K562 (cell line): ENCODE data around the gene MS4A13. TPM values are rescaled to one million over a fixed set of nuclear protein-coding genes. Genes with fewer than 3 reads are reported as not detected.

Source experiments
- JUN ChIP-seq, 2 experiments: sonication (generic) in 1 of 2; formaldehyde crosslinking in 1 of 2; IDR thresholded peaks; 2 replicates each; pipeline versions ENCODE4 v1.6.1 to v1.8.0; 2012 to 2022; ENCODE audit warnings: borderline replicate concordance in 2 of 2, mild to moderate bottlenecking in 2 of 2, improper control_type of control experiment in 1 of 2, low read depth in 1 of 2, low read length in 1 of 2, missing genetic modification reagents in 1 of 2
- ZNF830 ChIP-seq: fragments of 250-450 bp; sonication (Bioruptor Pico); IDR thresholded peaks from 2 replicates; pipeline ENCODE4 v1.5.0; 2021; ENCODE audit warnings: mild to moderate bottlenecking
- polyA plus RNA-seq, 8 experiments: library from polyadenylated mRNA; depleted of rRNA in 4 of 8; stranded (reverse) in 5 of 8; unstranded in 3 of 8; fragments of >200 nt; fragmentation: Nextera tagmentation in 2 of 8; fragmentation: Illumina TruSeq in 1 of 8; extraction: Ambion mirVana in 2 of 8; extraction: Trizol in 1 of 8; gene quantifications; 2 replicates each; pipeline versions ENCODE4 v1.2.1 to v1.2.3, GENCODE V29; 2011 to 2014; ENCODE audit warnings: inconsistent platforms in 1 of 8, missing spikeins in 1 of 8
- total RNA-seq, 7 experiments: library from RNA; depleted of rRNA in 6 of 7; stranded (reverse); fragments of >200 nt in 6 of 7; fragmentation: Illumina TruSeq in 2 of 7; extraction: Trizol in 2 of 7; gene quantifications; 2 replicates each; pipeline versions ENCODE4 v1.2.1 to v1.2.3, GENCODE V29; 2011 to 2021; ENCODE audit warnings: low replicate concordance in 1 of 7
- TF ChIP-seq, protein P1 (sequence below), 2 experiments: fragments of 200-800 bp in 1 of 2; sonication (Bioruptor generic) in 1 of 2; sonication (generic) in 1 of 2; formaldehyde crosslinking in 1 of 2; IDR thresholded peaks in 1 of 2; conservative IDR thresholded peaks in 1 of 2; 2 replicates each; pipeline versions ENCODE4 v1.5.0 to v1.6.1; 2016 to 2020; ENCODE audit warnings: missing compliant biosample characterization in 1 of 2, missing genetic modification characterization in 1 of 2, missing genetic modification reagents in 1 of 2
- TF ChIP-seq, protein P2 (sequence below): fragments of 250-450 bp; sonication (Bioruptor Pico); IDR thresholded peaks from 2 replicates; pipeline ENCODE4 v1.8.0; 2021; ENCODE audit warnings: moderate library complexity, mild to moderate bottlenecking, inconsistent platforms
- TF ChIP-seq, protein P3 (sequence below): fragments of 250-450 bp; sonication (Bioruptor Pico); IDR thresholded peaks from 2 replicates; pipeline ENCODE4 v1.4.0; 2020; ENCODE audit warnings: mild to moderate bottlenecking

The MS4A13 gene
- total and polyA plus RNA-seq, 9 of the 15 experiments (the other 6 are each of a cell fraction or from before 2014, with no cell fraction given): 0.15 to 0.43 (median 0.36) TPM; not detected in 6

DNA sequence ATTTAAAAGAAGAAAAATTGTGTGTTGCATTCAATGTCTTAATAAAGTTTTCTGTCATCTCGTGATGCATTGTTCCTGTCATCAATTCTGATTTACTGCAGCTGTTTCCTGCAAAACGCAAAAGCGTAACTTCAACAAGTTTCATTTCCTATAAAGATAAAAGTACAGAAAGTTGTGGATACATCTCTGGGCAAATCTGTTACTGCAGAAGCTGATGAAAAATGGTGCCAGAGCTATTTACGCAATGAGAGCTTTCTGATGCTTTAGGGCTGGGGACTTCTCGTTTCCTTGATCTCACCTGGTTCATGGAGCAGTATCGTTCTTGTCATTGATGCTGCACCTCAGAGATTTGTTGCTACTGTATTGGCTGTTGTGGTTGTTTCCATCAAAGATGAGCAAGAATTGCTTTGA, 38.2 kb upstream of the MS4A13 start (continued):
- TF ChIP-seq, protein P1, sequence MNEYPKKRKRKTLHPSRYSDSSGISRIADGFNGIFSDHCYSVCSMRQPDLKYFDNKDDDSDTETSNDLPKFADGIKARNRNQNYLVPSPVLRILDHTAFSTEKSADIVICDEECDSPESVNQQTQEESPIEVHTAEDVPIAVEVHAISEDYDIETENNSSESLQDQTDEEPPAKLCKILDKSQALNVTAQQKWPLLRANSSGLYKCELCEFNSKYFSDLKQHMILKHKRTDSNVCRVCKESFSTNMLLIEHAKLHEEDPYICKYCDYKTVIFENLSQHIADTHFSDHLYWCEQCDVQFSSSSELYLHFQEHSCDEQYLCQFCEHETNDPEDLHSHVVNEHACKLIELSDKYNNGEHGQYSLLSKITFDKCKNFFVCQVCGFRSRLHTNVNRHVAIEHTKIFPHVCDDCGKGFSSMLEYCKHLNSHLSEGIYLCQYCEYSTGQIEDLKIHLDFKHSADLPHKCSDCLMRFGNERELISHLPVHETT (CRISPR knock-in tag; conservative IDR thresholded peaks at IDR 0.05 in 1 of 2, IDR thresholded peaks at IDR 0.05 in 1 of 2): no peak
- TF ChIP-seq, protein P2, sequence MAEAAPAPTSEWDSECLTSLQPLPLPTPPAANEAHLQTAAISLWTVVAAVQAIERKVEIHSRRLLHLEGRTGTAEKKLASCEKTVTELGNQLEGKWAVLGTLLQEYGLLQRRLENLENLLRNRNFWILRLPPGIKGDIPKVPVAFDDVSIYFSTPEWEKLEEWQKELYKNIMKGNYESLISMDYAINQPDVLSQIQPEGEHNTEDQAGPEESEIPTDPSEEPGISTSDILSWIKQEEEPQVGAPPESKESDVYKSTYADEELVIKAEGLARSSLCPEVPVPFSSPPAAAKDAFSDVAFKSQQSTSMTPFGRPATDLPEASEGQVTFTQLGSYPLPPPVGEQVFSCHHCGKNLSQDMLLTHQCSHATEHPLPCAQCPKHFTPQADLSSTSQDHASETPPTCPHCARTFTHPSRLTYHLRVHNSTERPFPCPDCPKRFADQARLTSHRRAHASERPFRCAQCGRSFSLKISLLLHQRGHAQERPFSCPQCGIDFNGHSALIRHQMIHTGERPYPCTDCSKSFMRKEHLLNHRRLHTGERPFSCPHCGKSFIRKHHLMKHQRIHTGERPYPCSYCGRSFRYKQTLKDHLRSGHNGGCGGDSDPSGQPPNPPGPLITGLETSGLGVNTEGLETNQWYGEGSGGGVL (CRISPR knock-in tag): no peak
- TF ChIP-seq JUN (IDR thresholded peaks at IDR 0.05; ENCODE audit: borderline replicate concordance, low read depth, low read length): no peak
- TF ChIP-seq JUN (CRISPR knock-in tag; IDR thresholded peaks at IDR 0.05; ENCODE audit: borderline replicate concordance): no peak
- TF ChIP-seq, protein P3, sequence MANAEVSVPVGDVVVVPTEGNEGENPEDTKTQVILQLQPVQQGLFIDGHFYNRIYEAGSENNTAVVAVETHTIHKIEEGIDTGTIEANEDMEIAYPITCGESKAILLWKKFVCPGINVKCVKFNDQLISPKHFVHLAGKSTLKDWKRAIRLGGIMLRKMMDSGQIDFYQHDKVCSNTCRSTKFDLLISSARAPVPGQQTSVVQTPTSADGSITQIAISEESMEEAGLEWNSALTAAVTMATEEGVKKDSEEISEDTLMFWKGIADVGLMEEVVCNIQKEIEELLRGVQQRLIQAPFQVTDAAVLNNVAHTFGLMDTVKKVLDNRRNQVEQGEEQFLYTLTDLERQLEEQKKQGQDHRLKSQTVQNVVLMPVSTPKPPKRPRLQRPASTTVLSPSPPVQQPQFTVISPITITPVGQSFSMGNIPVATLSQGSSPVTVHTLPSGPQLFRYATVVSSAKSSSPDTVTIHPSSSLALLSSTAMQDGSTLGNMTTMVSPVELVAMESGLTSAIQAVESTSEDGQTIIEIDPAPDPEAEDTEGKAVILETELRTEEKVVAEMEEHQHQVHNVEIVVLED (CRISPR knock-in tag): no peak
- no peak for TF ChIP-seq ZNF830
